GM18520 (cell line): Measurements from ENCODE around the gene CCNY.

Experiments used
- ATAC-seq: cut with Tn5 transposase; IDR thresholded peaks from one replicate; pipeline ENCODE4 v1.9.1; 2021; ENCODE audit not compliant: unreplicated experiment

CCNY gene

DNA sequence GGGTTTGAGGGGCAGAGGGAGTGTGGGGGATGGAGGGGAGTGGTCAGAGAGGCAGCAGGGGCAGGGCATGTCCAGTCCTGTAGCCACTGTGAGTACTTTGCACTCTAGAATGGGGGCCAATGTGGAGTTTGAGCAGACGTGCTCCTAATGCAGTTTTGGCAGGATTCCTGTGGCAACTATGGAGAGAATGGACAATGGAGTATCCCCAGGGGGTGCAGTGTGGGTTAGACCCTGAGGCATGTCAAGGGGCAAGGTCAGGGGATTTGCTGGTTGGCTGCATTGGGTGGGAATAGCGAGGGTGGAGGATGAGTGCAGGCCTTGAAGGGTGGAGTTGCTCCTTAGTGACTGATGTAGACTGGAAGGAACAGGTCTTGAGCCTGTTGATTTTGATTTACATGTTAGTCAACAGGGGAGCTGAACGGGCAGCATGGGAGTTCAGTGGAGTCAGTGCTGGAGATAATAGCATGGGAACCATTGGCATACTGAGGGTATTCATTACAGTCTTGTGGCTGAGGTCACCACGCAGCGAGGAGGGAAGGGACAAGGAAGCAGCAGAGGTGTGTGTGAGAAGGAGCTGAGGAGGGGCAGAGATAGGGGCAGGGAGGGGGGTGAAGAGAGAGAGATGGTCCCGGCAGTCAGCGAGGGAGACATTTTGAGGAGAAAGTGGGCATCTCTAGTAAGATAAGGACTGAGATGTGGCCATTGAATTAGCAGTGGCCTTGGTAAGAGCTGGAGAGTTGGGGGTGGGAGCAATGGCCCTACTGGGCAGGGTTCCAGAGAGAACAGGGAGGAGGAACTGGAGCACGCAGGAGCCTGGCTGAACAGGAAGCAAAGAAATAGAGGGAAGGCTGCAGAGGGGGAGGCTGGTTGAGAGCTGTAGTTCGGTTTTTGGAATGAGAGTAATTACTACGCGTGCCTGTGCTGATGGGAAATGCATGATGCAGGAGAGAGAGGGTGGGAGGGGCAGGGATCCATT, 112.7 kb downstream of the CCNY start:
- no peak for ATAC-seq

DNA sequence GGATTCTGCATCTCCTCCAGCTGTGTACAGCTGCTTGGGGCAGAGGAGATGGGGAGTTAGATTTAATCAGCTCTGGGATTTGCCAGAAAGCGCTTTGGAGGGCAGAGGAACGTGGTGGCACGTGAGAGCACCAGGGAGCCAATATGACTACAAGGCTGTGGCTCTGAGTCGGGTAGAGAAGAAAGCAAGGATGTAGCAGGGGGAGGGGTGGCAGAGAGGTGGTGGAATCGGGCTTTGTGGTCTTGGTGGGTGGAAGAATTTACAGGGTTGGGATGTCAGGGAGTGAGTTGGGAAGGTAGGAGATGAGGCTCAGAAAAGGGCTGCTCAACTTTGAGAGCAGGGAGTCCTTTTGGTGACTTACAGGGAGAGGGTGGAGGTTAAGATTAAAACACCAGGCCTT, 113.6 kb downstream of the CCNY start:
- ATAC-seq, result no peak

DNA sequence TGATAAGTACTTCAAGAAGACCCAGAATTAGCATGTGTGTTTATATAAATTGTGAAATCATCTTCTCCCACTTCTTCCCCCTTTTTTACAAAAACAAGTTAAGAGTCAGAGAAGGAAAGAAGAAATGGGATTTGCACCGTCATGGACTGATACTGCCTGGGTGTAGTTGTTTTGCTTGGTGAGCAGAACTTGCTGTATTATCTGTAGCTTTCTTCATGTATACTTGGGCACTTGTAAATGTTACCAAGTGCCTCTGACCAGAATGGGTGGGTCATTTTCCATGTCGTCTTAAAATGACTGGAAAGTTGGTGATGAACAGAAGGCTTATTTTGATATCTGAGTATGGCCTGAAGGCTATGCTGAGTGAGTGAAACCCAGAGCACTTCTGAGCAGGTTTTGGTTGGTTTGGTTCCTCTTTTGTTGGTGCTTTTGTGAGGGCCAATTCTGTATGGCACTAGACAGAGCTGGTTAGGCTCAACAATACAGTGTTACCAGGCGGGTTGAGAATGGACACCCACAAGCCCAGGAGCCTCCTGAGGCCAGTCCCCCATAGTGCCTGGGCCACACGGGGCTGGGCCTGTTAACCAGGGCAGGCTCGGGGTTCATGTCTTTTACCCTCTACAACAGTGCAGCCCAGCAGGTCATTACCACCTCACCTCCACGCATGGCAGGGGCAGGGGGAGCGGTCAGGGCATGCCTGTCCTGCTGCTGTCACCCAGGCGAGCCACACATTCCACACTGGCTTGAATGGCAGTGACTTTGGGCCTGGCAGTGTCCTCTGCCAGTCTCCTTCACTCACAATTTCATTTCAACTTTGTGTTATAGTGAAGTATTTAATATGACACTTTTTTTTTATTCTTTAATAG, 115.1 kb downstream of the CCNY start:
- peak; percentile 98 for ATAC-seq

DNA sequence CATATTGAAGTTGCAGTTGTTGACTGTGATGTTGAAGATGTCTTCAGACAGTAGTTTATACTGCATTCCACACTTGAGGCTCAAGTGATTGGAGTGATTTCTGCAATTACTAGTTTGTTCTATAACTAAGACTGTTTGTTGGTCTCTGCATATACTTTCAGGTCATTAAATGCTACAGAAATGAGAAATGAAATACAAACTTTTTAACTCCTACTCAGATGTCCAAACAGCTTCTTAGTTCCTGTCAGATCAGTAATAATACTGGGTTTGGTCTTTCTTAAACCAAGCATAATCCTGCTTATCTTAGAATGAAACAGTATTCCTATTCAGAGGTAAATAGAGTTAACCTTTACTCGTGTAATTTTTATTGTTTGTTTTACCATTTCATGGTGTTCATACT, 115.9 kb downstream of the CCNY start:
- no peak for ATAC-seq

DNA sequence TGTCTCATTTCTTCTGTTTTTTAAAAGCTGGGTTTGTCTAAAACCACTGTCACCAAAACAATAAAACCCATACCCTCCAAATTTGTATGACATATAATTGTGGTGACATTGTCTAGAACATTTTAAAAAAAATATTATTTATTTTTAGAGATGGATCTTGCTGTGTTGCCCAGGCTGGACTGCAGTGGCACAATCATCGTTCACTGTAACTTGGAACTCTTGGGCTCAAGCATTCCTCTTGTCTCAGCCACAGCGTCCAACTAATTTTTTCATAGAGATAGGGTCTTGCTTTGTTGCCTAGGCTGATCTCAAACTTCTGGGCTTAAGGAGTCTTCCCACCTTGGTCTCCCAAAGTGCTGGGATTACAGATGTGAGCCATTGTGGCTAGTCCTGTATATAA, 116.5 kb downstream of the CCNY start:
- no peak for ATAC-seq

DNA sequence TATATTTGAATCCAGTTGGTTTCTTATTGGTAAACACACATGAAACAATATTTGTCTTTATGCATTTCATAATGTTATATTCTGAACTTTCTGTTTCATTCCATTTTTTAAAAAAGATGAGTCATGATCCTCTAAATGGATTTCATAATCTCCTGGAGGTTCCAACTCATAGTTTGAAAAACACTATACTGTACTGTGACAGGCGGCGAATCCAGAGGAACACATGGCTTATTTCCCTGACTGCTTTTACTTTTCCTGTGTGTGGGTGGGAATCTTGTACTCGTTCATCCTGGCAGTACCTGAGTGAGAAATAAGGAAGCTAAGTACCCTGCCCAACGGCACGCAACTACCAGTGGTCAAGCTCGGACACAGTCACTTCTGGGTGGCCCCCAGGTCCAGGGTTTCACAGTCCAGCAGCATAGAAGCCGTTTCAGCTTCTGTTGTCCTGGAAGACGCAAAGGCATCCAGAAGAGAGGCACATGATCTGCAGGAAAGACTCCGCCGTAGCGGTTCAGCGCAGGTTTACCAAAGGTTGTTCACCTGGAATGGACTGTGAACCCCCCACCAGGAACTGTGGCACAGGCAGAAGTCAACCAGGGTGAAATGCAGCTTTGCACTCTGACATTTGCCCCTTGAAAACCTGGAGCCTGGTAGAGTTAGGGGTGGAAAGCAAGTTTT, 117.7 kb downstream of the CCNY start:
- ATAC-seq, result no peak

DNA sequence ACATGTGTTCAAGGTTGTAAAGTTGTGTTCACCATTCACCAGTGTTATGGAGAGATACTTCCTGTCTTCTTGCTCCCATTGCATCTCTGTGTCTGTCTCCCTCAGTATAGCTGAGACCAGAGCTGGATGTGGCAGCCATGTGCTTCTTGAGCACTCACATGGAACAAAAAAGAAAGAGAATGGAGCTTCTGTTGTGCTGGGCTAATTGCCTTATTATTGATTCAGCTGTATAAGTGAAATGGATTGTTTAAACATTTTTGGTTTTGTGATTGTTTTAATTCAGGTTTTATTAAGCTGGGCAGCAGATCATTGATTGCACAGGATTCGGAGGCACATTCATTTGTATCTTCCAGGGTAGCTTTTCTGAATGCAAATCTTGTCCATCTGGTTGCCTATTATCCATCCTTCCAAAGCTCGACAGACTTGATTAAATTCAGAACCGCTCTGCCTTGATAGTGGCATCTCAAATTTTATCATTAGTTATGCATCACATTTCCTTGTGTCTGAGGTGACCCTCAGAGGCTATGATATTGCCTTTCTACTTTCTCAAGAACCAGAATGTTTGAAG, 119.9 kb downstream of the CCNY start:
- ATAC-seq, result no peak

DNA sequence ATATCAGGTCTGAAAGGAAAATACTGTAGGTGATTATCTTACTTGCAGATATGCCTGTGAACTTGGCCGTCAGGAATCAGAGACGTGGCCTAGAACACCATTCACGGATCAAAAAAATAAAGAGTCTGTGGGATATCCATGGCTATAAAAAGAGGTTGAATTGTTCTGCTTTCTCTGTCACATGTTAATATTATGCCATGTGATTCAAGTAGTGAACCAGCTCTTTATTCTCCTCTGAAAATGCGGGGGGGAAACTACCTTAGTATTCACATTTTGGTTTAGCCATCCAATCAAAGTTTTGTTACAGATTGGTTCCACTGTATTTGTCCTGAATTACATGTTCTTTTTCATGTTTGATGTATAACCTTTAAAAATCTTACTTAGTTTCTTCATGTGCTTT, 120.5 kb downstream of the CCNY start:
- no peak for ATAC-seq

DNA sequence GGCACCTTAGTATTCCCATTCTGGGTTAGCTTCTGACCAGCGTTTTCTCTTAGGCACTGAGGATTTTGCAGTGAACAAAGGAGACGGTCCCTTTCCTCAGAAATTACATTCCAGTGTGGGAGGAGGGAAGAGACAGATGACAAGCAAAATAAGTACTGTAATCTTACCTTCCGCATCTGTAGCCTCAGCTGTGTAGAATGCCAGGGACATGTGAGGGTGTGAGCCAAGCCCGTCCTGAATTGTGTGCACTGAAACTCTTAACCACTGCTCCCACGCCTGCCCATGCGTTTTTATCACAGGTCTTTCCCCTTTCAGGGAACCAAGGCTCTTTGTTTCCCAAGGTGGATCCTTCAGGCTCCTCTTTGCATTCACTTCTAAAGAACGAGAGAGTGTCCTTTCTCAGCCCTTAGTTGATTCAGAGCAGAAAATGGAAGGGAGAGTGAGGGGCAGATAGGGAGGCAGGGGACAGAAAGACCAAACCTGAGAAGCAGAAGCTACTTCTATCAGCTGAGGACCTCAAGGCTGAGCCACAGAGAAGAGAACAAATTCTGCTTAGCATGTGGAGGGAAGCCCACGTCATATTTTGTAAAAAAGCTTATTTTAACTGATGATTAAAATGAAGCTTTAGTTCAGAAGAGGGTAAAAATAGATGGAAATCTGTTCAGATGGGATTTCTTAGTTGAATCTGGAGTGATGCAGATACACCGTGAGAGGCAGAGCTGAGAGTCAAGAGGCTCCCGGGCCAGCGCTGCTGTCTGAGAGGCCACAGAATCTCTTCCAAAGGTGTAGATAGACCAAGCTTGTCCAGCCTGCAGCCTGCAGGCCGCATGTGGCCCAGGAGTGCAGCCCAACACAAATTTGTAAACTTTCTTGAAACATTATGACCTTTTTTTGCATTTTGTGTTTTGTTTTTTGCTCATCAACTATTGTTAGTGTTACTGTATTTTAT, 122.5 kb downstream of the CCNY start:
- no peak for ATAC-seq

DNA sequence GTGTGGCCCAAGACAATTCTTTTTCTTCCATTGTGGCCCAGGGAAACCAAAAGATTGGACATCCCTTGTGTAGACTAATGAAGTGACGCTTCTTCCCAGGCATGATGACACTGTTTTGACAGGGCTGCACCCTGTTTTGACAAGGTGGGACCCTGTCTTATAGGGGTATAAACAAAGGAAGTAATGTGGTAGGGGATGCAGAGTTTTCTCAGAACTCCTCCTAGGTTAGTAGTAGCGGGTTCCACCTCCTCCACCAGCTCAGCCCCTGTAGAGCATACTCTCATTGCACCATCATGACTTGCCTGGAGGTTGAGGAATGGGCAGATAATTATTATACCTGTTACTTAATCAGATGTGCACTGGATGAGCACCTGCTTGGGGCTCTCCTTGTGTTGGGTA, 123.1 kb downstream of the CCNY start:
- no peak for ATAC-seq

DNA sequence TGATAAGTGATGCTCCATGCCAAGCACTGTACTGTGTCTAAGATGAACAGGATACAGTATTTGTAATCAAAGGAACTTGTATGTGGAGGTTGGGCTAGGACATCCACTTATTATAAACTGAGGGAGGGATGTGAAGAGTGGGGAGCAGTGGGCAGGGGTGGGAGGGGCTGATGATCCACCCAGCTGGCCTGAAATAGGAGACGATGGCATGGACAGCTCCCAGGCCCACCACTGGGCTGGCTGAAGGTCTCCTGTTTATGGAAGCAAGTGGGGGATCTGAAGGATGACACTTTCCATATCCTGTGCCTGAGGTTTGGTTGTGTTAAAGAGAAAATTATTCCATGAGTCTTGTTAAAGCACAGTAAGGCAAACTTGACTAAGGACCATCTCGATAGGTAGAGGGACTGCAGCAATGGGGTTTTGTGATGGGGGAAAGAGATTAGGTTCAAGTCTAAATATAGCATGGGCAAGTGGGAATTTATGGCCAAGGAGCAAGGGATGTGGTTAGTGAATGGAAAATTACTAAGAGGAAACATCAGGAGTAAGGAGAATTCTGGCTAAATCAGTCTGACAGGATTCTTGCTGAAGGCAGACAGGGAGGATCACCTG, 124.6 kb downstream of the CCNY start:
- ATAC-seq, result no peak

DNA sequence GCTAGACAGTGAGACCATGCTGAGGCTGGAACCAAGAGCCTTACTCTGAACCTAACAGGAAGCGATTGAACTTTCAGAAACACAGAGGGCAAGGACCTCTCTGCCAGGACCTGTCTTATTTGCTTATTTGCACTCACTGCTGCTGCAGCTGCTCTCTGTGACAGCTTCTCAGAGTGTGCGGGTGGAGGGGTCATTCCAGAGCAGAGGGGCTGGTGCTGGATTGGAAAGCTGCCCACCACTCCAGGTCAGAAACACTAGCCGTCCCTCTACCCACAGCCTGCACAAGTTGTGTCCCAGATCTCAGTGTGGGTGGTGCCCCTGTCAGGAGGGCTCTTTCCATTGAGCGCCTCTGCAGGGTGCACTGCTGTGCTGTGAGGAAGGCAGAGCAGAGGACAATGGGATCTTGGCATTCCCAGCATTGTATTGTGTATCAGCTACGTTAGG, 126.2 kb downstream of the CCNY start:
- peak; percentile 62 for ATAC-seq

DNA sequence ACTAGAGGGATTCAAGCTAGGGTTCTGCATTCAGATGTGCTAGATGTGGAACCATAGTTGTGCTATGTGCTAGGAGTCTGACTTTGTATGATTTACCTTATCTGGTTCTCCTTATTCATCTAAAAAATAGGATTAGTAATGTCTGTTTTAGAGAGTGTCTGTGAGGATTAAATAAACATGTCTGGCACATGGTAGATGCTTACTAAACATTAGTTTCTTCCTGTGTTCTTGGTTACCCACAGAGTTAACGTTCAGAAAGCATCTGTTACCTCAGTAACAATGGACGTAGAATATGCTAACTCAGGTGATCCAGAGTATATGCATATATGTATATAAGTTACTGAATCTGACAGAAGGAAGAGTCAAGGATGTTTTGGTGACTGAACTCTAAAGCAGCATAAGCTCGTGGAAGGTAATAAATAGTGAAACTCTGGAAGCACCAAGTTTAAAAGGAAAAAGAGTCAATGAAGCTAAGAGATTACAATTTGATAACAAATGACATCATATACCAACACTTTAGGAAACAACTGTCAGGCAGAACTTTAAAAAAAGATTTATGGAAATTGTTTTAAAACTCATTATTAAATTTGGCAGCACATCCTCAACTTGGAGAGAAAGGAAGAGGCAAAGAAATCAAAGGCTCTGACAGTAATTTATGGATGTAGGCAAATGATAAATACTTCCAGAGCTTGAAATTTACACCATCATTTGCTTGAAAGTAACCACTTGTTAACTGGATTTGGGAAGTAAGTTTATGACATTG, 127.0 kb downstream of the CCNY start:
- ATAC-seq, result no peak

DNA sequence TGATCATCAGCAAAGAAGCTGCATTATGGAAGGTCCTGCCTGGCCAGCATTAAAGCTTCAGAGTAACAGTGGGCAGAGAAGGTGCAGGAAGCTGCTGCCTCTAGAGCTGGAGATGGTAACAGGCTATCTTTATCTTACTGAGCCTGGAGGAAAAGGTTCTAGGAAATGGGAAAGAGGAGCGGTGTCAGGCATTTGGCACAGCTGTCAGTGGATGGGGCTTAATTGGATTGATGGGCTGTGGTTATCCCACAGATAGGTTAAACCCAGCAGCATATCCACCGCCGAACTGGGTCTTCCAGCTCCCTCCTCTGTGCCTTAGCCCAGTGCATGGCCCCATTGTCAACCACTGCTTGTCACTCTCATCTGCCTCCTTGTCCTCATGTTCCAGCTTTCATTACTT, 127.6 kb downstream of the CCNY start:
- no peak for ATAC-seq

DNA sequence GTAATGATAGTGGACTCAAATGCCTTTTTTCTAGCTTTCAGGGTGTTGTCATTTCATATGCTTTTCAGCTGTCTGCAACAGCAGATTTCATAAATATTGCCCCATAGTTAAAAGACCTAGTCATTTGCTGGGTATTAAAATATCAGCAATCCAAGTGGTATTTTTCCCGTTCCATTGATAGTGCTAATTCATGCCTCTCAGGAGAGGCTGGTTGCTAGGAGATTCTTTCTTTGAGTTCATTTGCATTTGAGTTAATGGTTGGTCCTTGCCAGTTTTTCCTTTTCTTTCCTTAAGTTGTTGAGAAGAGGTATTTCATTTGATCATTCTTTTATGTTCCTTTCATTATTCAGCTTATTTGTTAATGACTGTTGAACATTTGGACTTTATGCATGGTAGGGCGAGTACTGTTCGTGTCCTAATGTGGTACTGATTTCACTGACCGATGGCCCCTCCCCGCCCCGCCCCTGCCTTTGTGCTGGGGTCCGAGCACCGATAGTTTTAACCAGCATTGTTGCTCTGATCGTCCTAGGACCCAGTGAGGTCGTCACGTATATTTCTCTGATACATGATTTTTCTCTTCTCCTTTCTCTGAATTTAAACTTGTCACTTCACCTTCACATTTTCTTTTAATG, 128.6 kb downstream of the CCNY start:
- ATAC-seq, result no peak

DNA sequence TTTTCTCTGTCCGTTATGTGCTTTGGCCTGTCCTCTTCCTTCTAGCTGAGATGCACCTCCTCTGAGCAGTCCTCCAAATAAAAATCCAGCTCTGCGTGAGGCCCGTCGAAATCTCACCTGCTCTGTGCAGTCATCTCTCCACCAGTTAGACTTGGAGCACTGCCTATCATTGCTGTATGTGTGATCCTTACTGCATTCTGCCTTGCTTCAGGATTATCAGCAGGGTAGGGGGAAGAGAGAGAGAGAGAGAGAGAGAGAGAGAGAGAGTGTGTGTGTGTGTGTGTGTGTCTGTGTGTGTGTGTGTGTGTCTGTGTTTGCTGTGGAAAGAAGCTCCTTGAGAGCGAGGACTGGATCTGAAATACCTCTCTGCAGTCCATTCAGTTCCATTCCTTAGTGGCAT, 129.4 kb downstream of the CCNY start:
- ATAC-seq, result no peak

DNA sequence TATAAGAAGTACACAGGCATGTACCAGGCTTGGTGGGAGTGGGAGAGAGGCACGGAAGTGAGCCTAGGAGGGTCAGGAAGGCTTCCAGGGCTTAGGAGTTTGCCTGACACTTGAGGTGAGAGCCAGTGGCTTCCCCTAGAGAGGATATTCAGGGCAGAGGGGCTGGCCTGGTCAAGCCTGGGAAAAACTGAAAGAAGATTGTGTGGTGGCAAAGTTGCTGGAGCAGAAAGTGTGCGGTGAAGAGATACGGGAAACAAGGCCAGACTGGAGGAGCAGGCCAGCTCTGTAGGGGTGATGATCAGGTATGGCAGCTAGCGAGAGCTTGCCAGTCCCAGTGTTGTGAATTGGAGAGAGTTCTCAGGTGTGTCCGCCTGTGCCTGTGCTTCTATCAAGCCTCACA, 129.9 kb downstream of the CCNY start:
- no peak for ATAC-seq

DNA sequence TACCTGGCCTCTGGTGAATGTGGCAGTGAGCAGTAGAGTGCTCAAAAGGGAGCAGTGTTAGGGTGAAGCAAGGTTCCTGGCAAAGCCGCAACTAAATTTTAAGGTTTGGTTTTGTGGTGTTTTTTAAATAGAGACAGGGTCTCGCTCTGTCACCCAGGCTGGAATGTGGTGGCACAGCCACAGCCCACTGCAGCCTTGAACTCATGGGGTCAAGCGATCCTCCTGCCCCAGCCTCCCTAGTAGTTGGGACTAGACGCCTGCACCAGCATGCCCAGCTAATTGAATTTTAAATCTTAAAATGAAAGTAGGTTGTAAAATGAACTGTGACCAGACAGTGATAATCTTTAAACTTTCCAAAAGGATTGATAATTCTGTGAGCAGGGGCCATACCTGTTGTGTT, 130.4 kb downstream of the CCNY start:
- ATAC-seq, result no peak
